ENCODE data around the gene HNRNPA2B1.

Gene HNRNPA2B1

GRCh38 chr7:26183545-26184280 lies 16.8 kb downstream of the HNRNPA2B1 start:
- no peak for TF ChIP-seq CTCF (IDR thresholded peaks at IDR 0.05)
- H3K4me3 ChIP-seq, result no peak overlapping the region
- H3K27ac ChIP-seq, result peak overlapping the region in 1 of 2 donors; percentile 34
- no peak for DNase-seq (ENCODE audit: low spot score)

GRCh38 chr7:26182706-26183105 lies 17.8 kb downstream of the HNRNPA2B1 start:
- Histone ChIP-seq H3K27ac (no peak overlapping the region), H3K4me3 (no peak overlapping the region)
- DNase-seq (ENCODE audit: low spot score), result no peak
- TF ChIP-seq CTCF (IDR thresholded peaks at IDR 0.05), result no peak

- TF ChIP-seq CTCF (IDR thresholded peaks at IDR 0.05), result no peak
- Histone ChIP-seq H3K27ac (no peak overlapping the region), H3K4me3 (no peak overlapping the region)
- no peak for DNase-seq (ENCODE audit: low spot score)
These were observed 18.3 kb downstream of the HNRNPA2B1 start for GRCh38 chr7:26182283-26182682.

DNA sequence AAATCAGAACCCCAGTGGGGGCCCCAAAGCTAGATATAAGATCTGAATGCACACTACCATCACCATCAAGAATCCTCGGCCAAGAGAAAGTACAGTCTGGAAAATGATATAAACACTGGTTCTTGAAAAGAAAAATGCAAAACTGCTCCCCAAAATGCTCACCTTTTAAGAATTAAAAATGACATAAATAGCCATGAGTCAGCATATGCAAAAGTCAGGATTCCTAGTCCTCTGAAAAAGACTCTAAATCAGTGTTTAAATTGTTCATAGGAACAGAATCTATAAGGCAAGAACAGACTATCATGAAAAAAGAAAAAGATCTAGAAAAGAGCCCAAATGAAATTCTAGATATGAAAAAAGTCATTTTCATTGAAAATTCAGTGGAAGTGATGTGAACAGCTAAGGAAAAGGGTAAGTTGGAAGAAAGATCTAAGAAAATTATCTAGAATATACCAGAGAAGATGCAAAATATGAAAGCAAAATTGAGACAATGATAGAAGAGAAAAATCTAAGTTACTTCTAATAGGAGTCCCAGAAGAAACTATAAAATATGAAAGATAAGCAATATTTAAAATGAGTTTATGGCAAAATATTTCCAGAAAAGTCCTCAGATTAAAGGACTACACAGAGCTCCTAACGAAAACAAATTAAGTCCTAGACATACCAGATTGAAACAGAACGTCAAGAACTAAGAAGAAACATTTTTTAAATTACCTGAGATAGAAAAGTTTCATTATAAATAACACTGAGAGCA lies 18.9 kb downstream of the HNRNPA2B1 start:
- no peak overlapping the region for H3K27ac ChIP-seq
- TF ChIP-seq CTCF (IDR thresholded peaks at IDR 0.05), result no peak

DNA sequence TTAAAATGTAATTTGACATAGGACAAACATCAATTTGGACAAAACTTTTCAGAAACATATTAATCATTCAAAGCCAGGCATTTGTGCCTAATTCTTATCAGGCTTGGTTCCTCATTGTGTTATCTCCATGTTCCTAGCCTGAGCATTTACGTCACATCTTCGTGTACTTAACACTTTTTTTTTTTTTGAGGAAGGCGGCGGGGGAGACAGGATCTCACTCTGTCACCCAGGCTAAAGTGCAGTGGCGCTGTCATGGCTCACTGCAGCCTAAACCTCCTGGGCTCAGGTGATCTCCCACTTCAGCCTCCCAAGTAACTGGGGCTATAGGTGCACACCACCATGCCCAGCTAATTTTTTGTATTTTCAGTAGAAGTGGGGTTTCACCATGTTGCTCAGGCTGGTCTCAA lies 19.8 kb downstream of the HNRNPA2B1 start:
- Histone ChIP-seq H3K27ac (no peak overlapping the region), H3K4me3 (no peak overlapping the region)
- DNase-seq (ENCODE audit: low spot score), result no peak
- no peak for TF ChIP-seq CTCF (IDR thresholded peaks at IDR 0.05)

More for the DNA sequence above, 18.9 kb downstream of the HNRNPA2B1 start:
- H3K4me3 ChIP-seq, result no peak overlapping the region
- DNase-seq (ENCODE audit: low spot score), result no peak

GRCh38 chr7:26179826-26180497 lies 20.6 kb downstream of the HNRNPA2B1 start:
- no peak overlapping the region for H3K4me3 ChIP-seq
- DNase-seq (ENCODE audit: low spot score), result no peak
- TF ChIP-seq CTCF (IDR thresholded peaks at IDR 0.05), result no peak
- no peak overlapping the region for H3K27ac ChIP-seq

Measured in coronary artery (tissue), 2 donors.